Chondrocyte (in vitro differentiated cells): Measurements from ENCODE around the gene C16orf82. TPM values are rescaled to one million over a fixed set of nuclear protein-coding genes. Genes with fewer than 3 reads are reported as not detected.
"Not testable (repeated sequence)": the region's sequence is repeated elsewhere in the genome, so short reads cannot be mapped to it uniquely, and the experiment has no call there.

ENCODE experiments used
- DNase-seq: peaks from one replicate; pipeline ENCODE4 v3.0.0; 2021; ENCODE audit warnings: mixed read lengths, low spot score
- H3K27ac Mint-ChIP-seq: one replicate; pipeline ENCODE4 v1.8.0; 2021; ENCODE audit warnings: mild to moderate bottlenecking, moderate library complexity, mixed read lengths; ENCODE audit not compliant: unreplicated experiment
- H3K27me3 Mint-ChIP-seq: 2 replicates; pipeline ENCODE4 v1.8.0; 2021; ENCODE audit warnings: low read depth, mixed read lengths
- H3K36me3 Mint-ChIP-seq: 2 replicates; pipeline ENCODE4 v1.8.0; 2021; ENCODE audit warnings: low read depth, mixed read lengths
- H3K4me1 Mint-ChIP-seq: 2 replicates; pipeline ENCODE4 v1.8.0; 2021; ENCODE audit warnings: low read depth, mild to moderate bottlenecking, mixed read lengths
- H3K4me3 Mint-ChIP-seq: one replicate; pipeline ENCODE4 v1.8.0; 2021; ENCODE audit warnings: mild to moderate bottlenecking, moderate library complexity, mixed read lengths; ENCODE audit not compliant: unreplicated experiment
- H3K9me3 Mint-ChIP-seq: 2 replicates; pipeline ENCODE4 v1.8.0; 2021; ENCODE audit warnings: low read depth, mixed read lengths
- total RNA-seq: library from RNA; stranded (reverse); gene quantifications from 3 replicates; pipeline ENCODE4 v1.2.1, GENCODE V29; 2021
- TF ChIP-seq, protein P1 (sequence below): fragments of 200-600 bp; sonication (generic); IDR thresholded peaks from 2 replicates; pipeline ENCODE4 v1.5.0; 2021; ENCODE audit warnings: antibody characterized with exemption, mild to moderate bottlenecking, moderate library complexity

C16orf82 gene
- total RNA-seq, 1 donor from 2014 or later, result not detected

- H3K27ac Mint-ChIP-seq, result no peak overlapping the region
- H3K4me3 Mint-ChIP-seq, result no peak overlapping the region
- TF ChIP-seq, protein P1, sequence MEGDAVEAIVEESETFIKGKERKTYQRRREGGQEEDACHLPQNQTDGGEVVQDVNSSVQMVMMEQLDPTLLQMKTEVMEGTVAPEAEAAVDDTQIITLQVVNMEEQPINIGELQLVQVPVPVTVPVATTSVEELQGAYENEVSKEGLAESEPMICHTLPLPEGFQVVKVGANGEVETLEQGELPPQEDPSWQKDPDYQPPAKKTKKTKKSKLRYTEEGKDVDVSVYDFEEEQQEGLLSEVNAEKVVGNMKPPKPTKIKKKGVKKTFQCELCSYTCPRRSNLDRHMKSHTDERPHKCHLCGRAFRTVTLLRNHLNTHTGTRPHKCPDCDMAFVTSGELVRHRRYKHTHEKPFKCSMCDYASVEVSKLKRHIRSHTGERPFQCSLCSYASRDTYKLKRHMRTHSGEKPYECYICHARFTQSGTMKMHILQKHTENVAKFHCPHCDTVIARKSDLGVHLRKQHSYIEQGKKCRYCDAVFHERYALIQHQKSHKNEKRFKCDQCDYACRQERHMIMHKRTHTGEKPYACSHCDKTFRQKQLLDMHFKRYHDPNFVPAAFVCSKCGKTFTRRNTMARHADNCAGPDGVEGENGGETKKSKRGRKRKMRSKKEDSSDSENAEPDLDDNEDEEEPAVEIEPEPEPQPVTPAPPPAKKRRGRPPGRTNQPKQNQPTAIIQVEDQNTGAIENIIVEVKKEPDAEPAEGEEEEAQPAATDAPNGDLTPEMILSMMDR, result no peak
- H3K9me3 Mint-ChIP-seq, result no peaks in the 10 kb centered on the region
- no peaks in the 10 kb centered on the region for H3K36me3 Mint-ChIP-seq
- H3K27me3 Mint-ChIP-seq, result peaks cover 35% of the 10 kb centered on the region
- DNase-seq, result no peak
- no peaks in the 10 kb centered on the region for H3K4me1 Mint-ChIP-seq
These were observed 18.5 kb downstream of the C16orf82 start for GRCh38 chr16:27085182-27085581.

DNA sequence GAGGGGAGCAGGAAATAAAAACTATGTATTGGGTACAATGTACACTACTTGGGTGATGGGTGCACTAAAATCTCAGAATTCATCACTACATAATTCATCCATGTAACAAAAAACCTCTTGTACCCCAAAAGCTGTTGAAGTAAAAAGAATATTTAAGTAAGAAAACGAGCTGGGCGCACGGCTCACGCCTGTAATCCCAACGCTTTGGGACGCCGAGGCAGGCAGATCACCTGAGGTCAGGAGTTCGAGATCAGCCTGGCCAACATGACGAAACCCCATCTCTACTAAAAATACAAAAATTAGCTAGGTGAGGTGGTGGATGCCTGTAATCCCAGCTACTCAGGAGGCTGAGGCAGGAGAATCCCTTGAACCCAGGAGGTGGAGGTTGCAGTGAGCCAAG, 19.3 kb downstream of the C16orf82 start:
- H3K4me3 Mint-ChIP-seq, H3K27ac Mint-ChIP-seq, DNase-seq, H3K9me3 Mint-ChIP-seq, H3K36me3 Mint-ChIP-seq, H3K4me1 Mint-ChIP-seq: not testable (repeated sequence)
- H3K27me3 Mint-ChIP-seq, result peaks cover 37% of the 10 kb centered on the region

DNA sequence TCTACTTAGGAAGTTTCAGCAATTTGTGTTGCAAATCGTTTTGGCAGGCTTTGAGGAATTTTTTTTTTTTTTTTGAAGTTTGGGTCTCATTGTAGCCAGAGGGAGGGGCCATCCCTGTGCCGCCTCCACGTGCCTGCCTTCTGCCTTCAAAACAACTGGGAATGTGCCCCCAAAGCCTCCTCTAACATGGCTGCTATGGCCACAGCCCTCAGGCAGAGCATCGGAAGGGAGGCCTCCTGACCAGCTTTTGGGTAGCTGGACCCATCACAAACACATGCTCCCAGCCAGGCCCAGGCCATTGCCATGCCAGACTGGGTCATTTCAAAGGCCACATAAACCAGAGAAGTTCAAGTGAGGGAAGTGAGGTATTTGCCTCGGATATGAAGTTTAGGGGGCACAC, 21.5 kb downstream of the C16orf82 start:
- H3K4me1 Mint-ChIP-seq, result no peaks in the 10 kb centered on the region
- H3K27me3 Mint-ChIP-seq, result peaks cover 45% of the 10 kb centered on the region
- H3K27ac Mint-ChIP-seq, result no peak overlapping the region
- TF ChIP-seq, protein P1, result no peak
- H3K4me3 Mint-ChIP-seq, result no peak overlapping the region
- no peak for DNase-seq
- no peaks in the 10 kb centered on the region for H3K9me3 Mint-ChIP-seq
- no peaks in the 10 kb centered on the region for H3K36me3 Mint-ChIP-seq

GRCh38 chr16:27096375-27096774, 29.6 kb downstream of the C16orf82 start:
- Mint-ChIP-seq H3K4me3 (no peak overlapping the region), H3K27me3 (peaks cover 34% of the 10 kb centered on the region), H3K4me1 (peaks cover 3% of the 10 kb centered on the region), H3K9me3 (peaks cover 7% of the 10 kb centered on the region), H3K36me3 (peaks cover 1% of the 10 kb centered on the region), H3K27ac (no peak overlapping the region)
- TF ChIP-seq, protein P1, result no peak
- DNase-seq, result no peak

DNA sequence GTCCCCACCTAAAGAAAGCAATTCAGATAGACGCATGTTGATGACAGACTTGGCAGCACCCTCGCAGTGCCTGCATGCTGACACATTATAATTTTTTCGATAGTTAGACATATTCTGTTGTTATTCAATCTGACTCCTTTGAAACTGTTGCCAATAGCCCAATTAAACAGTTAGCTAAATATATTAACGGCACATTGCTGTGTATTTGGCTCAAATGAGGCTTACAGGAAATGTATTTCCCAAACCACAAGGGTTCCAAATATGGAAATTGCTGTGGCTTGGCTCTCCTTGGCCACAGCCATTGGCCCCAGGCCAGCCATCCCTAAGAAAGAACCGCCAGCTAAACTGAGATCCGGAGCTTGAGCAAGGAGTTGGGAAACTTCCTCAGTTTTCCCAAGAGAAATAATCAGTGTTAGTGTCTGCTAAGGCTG, 31.1 kb downstream of the C16orf82 start:
- no peak for DNase-seq
- TF ChIP-seq, protein P1, result no peak
- peaks cover 3% of the 10 kb centered on the region for H3K4me1 Mint-ChIP-seq
- H3K36me3 Mint-ChIP-seq, result peaks cover 1% of the 10 kb centered on the region
- peaks cover 7% of the 10 kb centered on the region for H3K9me3 Mint-ChIP-seq
- H3K4me3 Mint-ChIP-seq, result no peak overlapping the region
- peaks cover 22% of the 10 kb centered on the region for H3K27me3 Mint-ChIP-seq
- no peak overlapping the region for H3K27ac Mint-ChIP-seq

DNA sequence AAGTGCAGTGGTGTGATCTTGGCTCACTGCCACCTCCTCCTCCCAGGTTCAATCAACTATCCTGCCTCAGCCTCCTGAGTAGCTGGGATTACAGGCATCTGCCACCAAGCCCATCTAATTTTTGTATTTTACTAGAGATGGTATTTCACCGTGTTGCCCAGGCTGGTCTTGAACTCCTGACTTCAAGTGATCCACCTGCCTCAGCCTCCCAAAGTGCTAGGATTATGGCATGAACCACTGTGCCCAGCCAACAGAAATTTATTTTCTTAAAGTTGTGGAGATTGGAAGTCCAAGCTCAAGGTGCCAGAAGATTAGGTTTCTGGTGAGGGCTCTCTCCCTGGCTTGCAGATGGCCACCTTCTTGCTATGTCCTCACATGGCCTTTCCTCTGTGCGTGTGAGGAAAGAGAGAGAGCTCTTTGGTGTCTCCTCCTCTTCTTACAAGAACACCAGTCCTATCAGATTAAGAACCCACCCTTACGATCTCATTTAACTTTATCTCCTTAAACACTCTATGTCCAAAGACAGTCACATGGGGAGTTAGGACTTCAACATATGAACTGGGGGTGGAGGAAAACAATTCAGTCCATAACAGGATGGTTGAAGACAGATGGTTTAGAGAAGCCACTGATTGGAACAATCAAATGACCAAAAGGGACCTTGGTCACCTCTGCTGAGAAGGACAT, 31.8 kb downstream of the C16orf82 start:
- H3K36me3 Mint-ChIP-seq, result peaks cover 1% of the 10 kb centered on the region
- TF ChIP-seq, protein P1, result no peak
- peaks cover 3% of the 10 kb centered on the region for H3K4me1 Mint-ChIP-seq
- peaks cover 7% of the 10 kb centered on the region for H3K9me3 Mint-ChIP-seq
- no peak overlapping the region for H3K27ac Mint-ChIP-seq
- no peak overlapping the region for H3K4me3 Mint-ChIP-seq
- no peak for DNase-seq
- H3K27me3 Mint-ChIP-seq, result peaks cover 19% of the 10 kb centered on the region
